HepG2 (cell line): ENCODE data around the gene RAC3. TPM values are rescaled to one million over a fixed set of nuclear protein-coding genes. Genes with fewer than 3 reads are reported as not detected.

ENCODE experiments used
- ERF ChIP-seq: IDR thresholded peaks from 2 replicates; pipeline ENCODE4 v1.6.1; 2018; ENCODE audit warnings: missing biosample characterization, missing genetic modification reagents
- FOXP4 ChIP-seq: sonication (generic); formaldehyde crosslinking; IDR thresholded peaks from 2 replicates; pipeline ENCODE4 v1.4.0; 2020; ENCODE audit warnings: missing genetic modification reagents
- MAFG ChIP-seq: sonication (generic); formaldehyde crosslinking; IDR thresholded peaks from 2 replicates; pipeline ENCODE4 v1.5.1; 2020; ENCODE audit warnings: mild to moderate bottlenecking, missing genetic modification reagents
- NBN ChIP-seq: fragments of 450-650 bp; conservative IDR thresholded peaks from 2 replicates; pipeline ENCODE4 v1.6.1; 2017
- NCOR1 ChIP-seq: fragments of 200-600 bp; sonication (generic); IDR thresholded peaks from 2 replicates; pipeline ENCODE4 v1.7.0; 2017; ENCODE audit warnings: antibody characterized with exemption, low read length, borderline replicate concordance
- NFAT5 ChIP-seq: sonication (generic); formaldehyde crosslinking; IDR thresholded peaks from 2 replicates; pipeline ENCODE4 v1.4.0; 2020; ENCODE audit warnings: missing genetic modification reagents
- NFRKB ChIP-seq: fragments of 450-650 bp; IDR thresholded peaks from 2 replicates; pipeline ENCODE4 v1.6.1; 2017
- RFXAP ChIP-seq: sonication (generic); formaldehyde crosslinking; IDR thresholded peaks from 2 replicates; pipeline ENCODE4 v1.4.0; 2020; ENCODE audit warnings: missing genetic modification reagents, borderline replicate concordance
- SMAD3 ChIP-seq: sonication (generic); formaldehyde crosslinking; IDR thresholded peaks from 2 replicates; pipeline ENCODE4 v1.4.0; 2020; ENCODE audit warnings: missing genetic modification reagents
- SYNCRIP ChIP-seq: fragments of 200-400 bp; formaldehyde crosslinking; IDR thresholded peaks from 2 replicates; pipeline ENCODE4 v1.6.1; 2018; ENCODE audit warnings: mild to moderate bottlenecking, low read depth, low read length; ENCODE audit not compliant: insufficient read depth
- THAP8 ChIP-seq: sonication (generic); formaldehyde crosslinking; IDR thresholded peaks from 2 replicates; pipeline ENCODE4 v1.5.1; 2020; ENCODE audit warnings: missing genetic modification reagents, mild to moderate bottlenecking, borderline replicate concordance
- ZBTB26 ChIP-seq: IDR thresholded peaks from 2 replicates; pipeline ENCODE4 v1.6.1; 2016; ENCODE audit warnings: missing compliant biosample characterization, missing genetic modification reagents, borderline replicate concordance
- ZHX1 ChIP-seq: sonication (generic); formaldehyde crosslinking; IDR thresholded peaks from 2 replicates; pipeline ENCODE4 v1.8.1; 2022; ENCODE audit warnings: low read depth, mild to moderate bottlenecking, missing genetic modification reagents
- ZNF24 ChIP-seq: fragments of 450-650 bp; IDR thresholded peaks from 2 replicates; pipeline ENCODE4 v1.6.1; 2017; ENCODE audit warnings: antibody characterized with exemption, mild to moderate bottlenecking
- ZNF326 ChIP-seq: sonication (generic); formaldehyde crosslinking; IDR thresholded peaks from 2 replicates; pipeline ENCODE4 v1.4.0; 2020; ENCODE audit warnings: missing genetic modification reagents, borderline replicate concordance
- ZNF552 ChIP-seq: sonication (generic); formaldehyde crosslinking; IDR thresholded peaks from 2 replicates; pipeline ENCODE4 v1.9.0; 2022; ENCODE audit warnings: missing genetic modification reagents, mild to moderate bottlenecking, borderline replicate concordance
- ZNF619 ChIP-seq: sonication (generic); formaldehyde crosslinking; IDR thresholded peaks from 2 replicates; pipeline ENCODE4 v1.4.0; 2020; ENCODE audit warnings: mild to moderate bottlenecking, missing genetic modification reagents
- polyA plus RNA-seq, 8 experiments: library from polyadenylated mRNA; depleted of rRNA in 3 of 8; stranded (reverse) in 7 of 8; unstranded in 1 of 8; fragments of >200 nt; fragmentation: Illumina TruSeq in 4 of 8; extraction: Trizol in 4 of 8; gene quantifications; 2 replicates each; pipeline versions ENCODE4 v1.2.1 to v1.2.3, GENCODE V29; 2011 to 2016; ENCODE audit warnings: low read depth in 4 of 8, missing spikeins in 1 of 8, mixed read lengths in 1 of 8; ENCODE audit not compliant: insufficient read depth in 1 of 8
- total RNA-seq, 5 experiments: library from RNA; depleted of rRNA; stranded (reverse); fragments of >200 nt; fragmentation: Illumina TruSeq; extraction: Trizol; gene quantifications; 2 replicates each; pipeline ENCODE4 v1.2.3, GENCODE V29; 2016; ENCODE audit warnings: low read depth in 1 of 5

Gene RAC3
- total and polyA plus RNA-seq, 2 of the 13 experiments (the other 11 are each of a cell fraction or from before 2014, with no cell fraction given), result 10.5 to 21.3 TPM

- no peak; the same call in 1 of the 2 replicates for TF ChIP-seq ZHX1 (CRISPR knock-in tag)
- TF ChIP-seq FOXP4, result no peak
- TF ChIP-seq MAFG (CRISPR knock-in tag), result no peak
- TF ChIP-seq ZBTB26 (CRISPR knock-in tag), result peak; percentile 19; the same call in 1 of the 2 replicates
- TF ChIP-seq ZNF552 (CRISPR knock-in tag), result no peak
- no peak for TF ChIP-seq ERF (CRISPR knock-in tag)
- 0 out of 2 replicates have a peak, but pooled peaks have one; percentile 5 for TF ChIP-seq NCOR1
- TF ChIP-seq ZNF619 (CRISPR knock-in tag), result peak; percentile 90
- TF ChIP-seq SMAD3 (CRISPR knock-in tag), result peak; percentile 21; the same call in 1 of the 2 replicates
- no peak for TF ChIP-seq NBN
- TF ChIP-seq ZNF24, result no peak
- TF ChIP-seq SYNCRIP, result no peak
- no peak for TF ChIP-seq NFRKB
- TF ChIP-seq ZNF326 (CRISPR knock-in tag), result peak; percentile 81; the same call in 1 of the 2 replicates
- no peak for TF ChIP-seq THAP8 (CRISPR knock-in tag)
- no peak for TF ChIP-seq RFXAP (CRISPR knock-in tag)
- peak; percentile 52; the same call in 1 of the 2 replicates for TF ChIP-seq NFAT5 (CRISPR knock-in tag)
These were observed 35.8 kb upstream of the RAC3 start (continued) for GRCh38 chr17:81995463-81996231.
